Cardiac fibroblast (primary cell): ENCODE measurements around the gene DAZAP1.
"Not testable (repeated sequence)": the region's sequence is repeated elsewhere in the genome, so short reads cannot be mapped to it uniquely, and the experiment has no call there.

ENCODE experiments used
- DNase-seq, 2 donors: peaks; one replicate each; pipeline versions ENCODE4 v3.0.0 to v3.0.0-alpha.2; 2010; ENCODE audit warnings: low read depth in 2 of 2
- H3K4me3 ChIP-seq, 2 donors: replicated peaks in 1 of 2; 1 replicate in 1 of 2; 2 replicates in 1 of 2; pipeline ENCODE4 v1.5.1; 2011; ENCODE audit warnings: low read depth in 2 of 2, low read length in 2 of 2, mild to moderate bottlenecking in 2 of 2, moderate library complexity in 1 of 2
- CTCF ChIP-seq: IDR thresholded peaks from one replicate; pipeline ENCODE4 v1.5.1; 2011; ENCODE audit warnings: low read depth, mild to moderate bottlenecking, low read length, inconsistent platforms

DAZAP1 gene

DNA sequence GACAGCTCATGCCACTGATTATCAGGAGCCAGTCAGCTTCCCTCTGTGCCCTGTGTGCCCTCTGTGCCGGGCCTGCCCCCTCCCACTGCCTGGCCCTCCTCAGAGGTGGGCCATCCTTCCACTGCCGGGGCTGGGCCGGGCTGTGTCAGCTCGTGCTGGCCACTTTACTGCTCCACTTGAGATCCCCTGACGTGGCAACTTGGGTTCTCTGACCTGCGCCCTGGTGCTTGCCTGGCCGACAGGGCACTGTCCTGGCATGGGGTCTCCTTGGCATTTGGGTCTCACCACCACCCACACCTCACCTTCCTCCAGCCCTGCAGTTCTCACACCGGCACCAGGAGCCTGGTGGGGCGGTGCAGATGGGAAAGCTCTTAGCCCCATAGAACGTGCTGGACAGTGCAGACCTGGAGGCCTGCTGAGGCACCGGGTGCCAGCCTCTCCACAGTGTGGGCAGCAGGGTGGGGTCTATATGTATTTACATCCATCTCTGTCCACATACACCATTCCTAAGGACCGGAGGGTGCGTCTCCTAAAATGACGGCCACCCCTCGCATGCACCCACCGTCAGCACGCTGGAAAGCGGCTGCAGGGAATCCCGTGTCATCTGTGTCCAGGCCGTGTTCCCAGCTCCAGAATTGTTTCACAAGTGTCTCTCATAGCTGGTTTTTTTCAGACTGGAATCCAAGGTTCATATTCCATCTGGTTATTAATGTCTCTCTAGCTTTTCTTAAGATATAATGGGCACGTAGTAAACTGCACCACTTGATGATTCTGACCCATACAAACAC, 11.8 kb downstream of the DAZAP1 start:
- no peak for TF ChIP-seq CTCF

GRCh38 chr19:1420085-1420484, 12.7 kb downstream of the DAZAP1 start:
- DNase-seq, H3K4me3 ChIP-seq: not testable (repeated sequence)

More for the DNA sequence above, 11.8 kb downstream of the DAZAP1 start:
- H3K4me3 ChIP-seq = no peak overlapping the region
- no peak for DNase-seq

- no peak for DNase-seq
- TF ChIP-seq CTCF = no peak
- no peak overlapping the region for H3K4me3 ChIP-seq
Measured at GRCh38 chr19:1420590-1420989, 13.2 kb downstream of the DAZAP1 start.

DNA sequence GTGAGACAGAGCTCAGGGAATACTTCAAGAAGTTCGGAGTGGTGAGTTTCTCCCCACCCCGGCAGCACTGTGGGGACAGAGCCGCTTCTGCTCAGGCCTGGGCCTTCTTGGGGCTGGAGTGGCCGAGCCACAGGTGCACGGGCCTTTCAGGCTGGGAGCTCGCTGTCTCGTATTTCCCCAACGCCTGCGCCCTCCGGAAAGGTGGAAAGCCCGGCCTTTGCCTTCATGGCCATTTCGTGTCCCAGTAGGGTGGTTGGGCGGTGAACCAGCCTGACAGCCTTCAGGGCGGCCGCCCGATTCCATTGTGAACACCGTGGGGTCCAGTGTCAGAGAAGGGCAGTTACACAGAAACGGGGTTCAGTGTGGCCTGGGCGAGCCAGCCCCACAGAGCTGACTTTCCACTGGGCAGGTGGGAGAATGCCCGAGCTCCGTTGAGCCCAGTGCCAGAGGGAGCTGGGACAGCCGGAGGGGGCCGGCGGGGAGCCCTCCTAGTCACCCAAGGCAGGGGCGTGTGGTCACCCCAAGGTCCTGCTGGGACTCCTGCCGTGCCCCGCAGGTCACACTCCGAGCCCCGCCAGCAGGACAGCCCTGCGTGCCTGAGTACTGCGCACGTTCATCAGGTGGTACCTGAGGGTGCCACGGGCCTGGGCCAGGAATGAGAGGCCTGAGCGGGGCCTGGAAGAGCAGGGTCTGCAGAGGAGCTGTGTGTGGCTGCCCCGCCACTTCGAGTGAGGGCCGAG, 14.0 kb downstream of the DAZAP1 start:
- no peak for TF ChIP-seq CTCF
- no peak for DNase-seq
- no peak overlapping the region for H3K4me3 ChIP-seq

- no peak for DNase-seq
- TF ChIP-seq CTCF = no peak
- no peak overlapping the region for H3K4me3 ChIP-seq
Measured at GRCh38 chr19:1421958-1422305, 14.5 kb downstream of the DAZAP1 start.

- H3K4me3 ChIP-seq = no peak overlapping the region
- TF ChIP-seq CTCF = no peak
- DNase-seq = no peak
Measured at GRCh38 chr19:1422360-1422759, 15.0 kb downstream of the DAZAP1 start.

GRCh38 chr19:1422943-1423342, 15.6 kb downstream of the DAZAP1 start:
- TF ChIP-seq CTCF = no peak
- H3K4me3 ChIP-seq = no peak overlapping the region
- DNase-seq = no peak
